Uterus (tissue), 4 donors: ENCODE data around the gene KCNAB2. TPM values are rescaled to one million over a fixed set of nuclear protein-coding genes. Genes with fewer than 3 reads are reported as not detected.
"Not testable (repeated sequence)": the region's sequence is repeated elsewhere in the genome, so short reads cannot be mapped to it uniquely, and the experiment has no call there.

ENCODE experiments used
- DNase-seq, 2 donors: peaks; one replicate each; pipeline ENCODE4 v3.0.0-alpha.2; 2019 to 2020
- H3K27ac ChIP-seq, 2 donors: fragments of 200-600 bp; sonication (generic); 1 replicate in 1 of 2; 2 replicates in 1 of 2; pipeline ENCODE4 v1.5.1; 2016 to 2018
- H3K27me3 ChIP-seq, 2 donors: fragments of 200-600 bp; sonication (generic); one replicate each; pipeline ENCODE4 v1.5.1; 2018 to 2019; ENCODE audit warnings: control low read depth in 1 of 2
- H3K36me3 ChIP-seq, 2 donors: fragments of 200-600 bp; sonication (generic); one replicate each; pipeline ENCODE4 v1.5.1; 2019; ENCODE audit warnings: control low read depth in 1 of 2
- H3K4me1 ChIP-seq, 2 donors: fragments of 200-600 bp; sonication (generic); one replicate each; pipeline ENCODE4 v1.5.1; 2018 to 2019; ENCODE audit warnings: control low read depth in 1 of 2
- H3K4me3 ChIP-seq, 2 donors: fragments of 200-600 bp; sonication (generic); 1 replicate in 1 of 2; 2 replicates in 1 of 2; pipeline ENCODE4 v1.5.1; 2018 to 2019; ENCODE audit warnings: mild to moderate bottlenecking in 1 of 2
- H3K9me3 ChIP-seq, 2 donors: fragments of 200-600 bp; sonication (generic); one replicate each; pipeline ENCODE4 v1.5.1; 2019; ENCODE audit warnings: control low read depth in 1 of 2
- CTCF ChIP-seq, 4 experiments: fragments of 200-600 bp in 2 of 4; fragments of 450-650 bp in 2 of 4; sonication (generic) in 2 of 4; IDR thresholded peaks; one replicate each; pipeline ENCODE4 v1.5.1; 2016 to 2019; ENCODE audit warnings: antibody characterized with exemption in 4 of 4, mild to moderate bottlenecking in 2 of 4, moderate library complexity in 1 of 4
- POLR2A ChIP-seq, 2 donors: fragments of 450-650 bp; IDR thresholded peaks; one replicate each; pipeline ENCODE4 v1.6.1; 2016; ENCODE audit warnings: antibody characterized with exemption in 2 of 2, mild to moderate bottlenecking in 1 of 2, moderate library complexity in 1 of 2
- intact Hi-C: fragments of 100-400 bp; cut with DNase I; formaldehyde crosslinking; loops from one replicate; pipeline ENCODE4 v1.15.1; 2023; ENCODE audit warnings: low total_unique reads
- total RNA-seq, 4 donors: library from RNA; depleted of rRNA in 3 of 4; stranded (reverse); fragments of >200 nt in 3 of 4; gene quantifications; one replicate each; pipeline versions ENCODE4 v1.1.0 to v1.2.4, GENCODE V29; 2014 to 2023
- donor health status: DM: yes; HTN: yes; CAD: no.

The KCNAB2 gene
- total RNA-seq, 4 donors from 2014 or later, result 1.5 to 21.2 (median 12.9) TPM

- Histone ChIP-seq H3K27ac (no peak overlapping the region), H3K4me3 (no peak overlapping the region), H3K9me3 (no peaks in the 10 kb centered on the region), H3K27me3 (no peaks in the 10 kb centered on the region), H3K4me1 (no peaks in the 10 kb centered on the region), H3K36me3 (no peaks in the 10 kb centered on the region)
- no peak for TF ChIP-seq POLR2A (IDR thresholded peaks at IDR 0.05)
- no peak for TF ChIP-seq CTCF (IDR thresholded peaks at IDR 0.05)
- no peak for DNase-seq
- intact Hi-C loops, result no loop called here
Observed at GRCh38 chr1:6056572-6056948, 10.9 kb downstream of the KCNAB2 start.

- Histone ChIP-seq H3K27ac (no peak overlapping the region), H3K9me3 (no peaks in the 10 kb centered on the region), H3K36me3 (no peaks in the 10 kb centered on the region), H3K27me3 (no peaks in the 10 kb centered on the region), H3K4me3 (no peak overlapping the region), H3K4me1 (no peaks in the 10 kb centered on the region)
- TF ChIP-seq CTCF (IDR thresholded peaks at IDR 0.05) (no peak), POLR2A (IDR thresholded peaks at IDR 0.05) (no peak)
- no peak for DNase-seq
- intact Hi-C loops, result no loop called here
Observed at GRCh38 chr1:6057170-6057845, 11.6 kb downstream of the KCNAB2 start.

GRCh38 chr1:6059866-6060265, 14.2 kb downstream of the KCNAB2 start:
- no peaks in the 10 kb centered on the region for H3K36me3 ChIP-seq
- no peaks in the 10 kb centered on the region for H3K4me1 ChIP-seq
- intact Hi-C loops, result no loop called here
- no peak overlapping the region for H3K4me3 ChIP-seq
- DNase-seq, result no peak
- H3K9me3 ChIP-seq, result no peaks in the 10 kb centered on the region
- TF ChIP-seq CTCF (IDR thresholded peaks at IDR 0.05) (no peak), POLR2A (IDR thresholded peaks at IDR 0.05) (no peak)
- no peaks in the 10 kb centered on the region for H3K27me3 ChIP-seq
- H3K27ac ChIP-seq, result no peak overlapping the region

GRCh38 chr1:6062670-6063069, 17.0 kb downstream of the KCNAB2 start:
- H3K9me3 ChIP-seq, result no peaks in the 10 kb centered on the region
- no peaks in the 10 kb centered on the region for H3K4me1 ChIP-seq
- no peaks in the 10 kb centered on the region for H3K27me3 ChIP-seq
- intact Hi-C loops, result no loop called here
- DNase-seq, result no peak
- H3K27ac ChIP-seq, result no peak overlapping the region
- H3K36me3 ChIP-seq, result no peaks in the 10 kb centered on the region
- TF ChIP-seq CTCF (IDR thresholded peaks at IDR 0.05) (no peak), POLR2A (IDR thresholded peaks at IDR 0.05) (no peak)
- H3K4me3 ChIP-seq, result no peak overlapping the region

- H3K27me3 ChIP-seq, H3K27ac ChIP-seq, H3K36me3 ChIP-seq, H3K4me3 ChIP-seq, DNase-seq, intact Hi-C loops, H3K4me1 ChIP-seq, H3K9me3 ChIP-seq: not testable (repeated sequence)
Observed at GRCh38 chr1:6063532-6064053, 17.9 kb downstream of the KCNAB2 start.
